ENCODE results near the gene BTD. TPM values are rescaled to one million over a fixed set of nuclear protein-coding genes. Genes with fewer than 3 reads are reported as not detected.

The BTD gene
- total and polyA plus RNA-seq, 8 donors = 13.5 to 21.2 (median 17.0) TPM

- no peak for TF ChIP-seq CTCF (IDR thresholded peaks at IDR 0.05)
- intact Hi-C loops (cut with DNase I) = no loop called here
- no peak for ATAC-seq
- Histone ChIP-seq H3K4me3 (no peak overlapping the region), H3K36me3 (no peaks in the 10 kb centered on the region), H3K4me1 (no peaks in the 10 kb centered on the region), H3K27me3 (no peaks in the 10 kb centered on the region), H3K27ac (no peak overlapping the region), H3K9me3 (peaks cover 0 to 26% of the 10 kb centered on the region in 2 donors)
- no peak for DNase-seq
Measured at GRCh38 chr3:15660055-15660935, 58.8 kb downstream of the BTD start.

- no peak overlapping the region for H3K27ac ChIP-seq
- intact Hi-C loops (cut with DNase I) = no loop called here
- H3K36me3 ChIP-seq = peaks cover 0 to 9% of the 10 kb centered on the region in 2 donors
- no peak for ATAC-seq
- no peaks in the 10 kb centered on the region for H3K27me3 ChIP-seq
- no peak for DNase-seq
- H3K9me3 ChIP-seq = no peaks in the 10 kb centered on the region
- H3K4me3 ChIP-seq = no peak overlapping the region
- TF ChIP-seq CTCF (IDR thresholded peaks at IDR 0.05) = no peak
- H3K4me1 ChIP-seq = no peaks in the 10 kb centered on the region
Measured at GRCh38 chr3:15664144-15664543, 62.6 kb downstream of the BTD start.

- intact Hi-C loops (cut with DNase I) = no loop called here
- TF ChIP-seq CTCF (IDR thresholded peaks at IDR 0.05) = no peak
Measured at GRCh38 chr3:15665510-15666150, 64.1 kb downstream of the BTD start.

GRCh38 chr3:15666277-15666676 is 64.7 kb downstream of the BTD start:
- intact Hi-C loops (cut with DNase I) = no loop called here
- H3K27ac ChIP-seq = no peak overlapping the region
- no peak for DNase-seq
- peaks cover 0 to 28% of the 10 kb centered on the region in 2 donors for H3K36me3 ChIP-seq
- ATAC-seq = no peak
- H3K4me3 ChIP-seq = no peak overlapping the region
- H3K9me3 ChIP-seq = no peaks in the 10 kb centered on the region
- H3K4me1 ChIP-seq = no peaks in the 10 kb centered on the region
- no peak for TF ChIP-seq CTCF (IDR thresholded peaks at IDR 0.05)
- H3K27me3 ChIP-seq = no peaks in the 10 kb centered on the region

More at GRCh38 chr3:15665510-15666150, 64.1 kb downstream of the BTD start:
- no peaks in the 10 kb centered on the region for H3K27me3 ChIP-seq
- H3K4me3 ChIP-seq = no peak overlapping the region
- DNase-seq (no peak), ATAC-seq (no peak)
- H3K9me3 ChIP-seq = no peaks in the 10 kb centered on the region
- no peaks in the 10 kb centered on the region for H3K4me1 ChIP-seq
- H3K27ac ChIP-seq = no peak overlapping the region
- peaks cover 0 to 22% of the 10 kb centered on the region in 2 donors for H3K36me3 ChIP-seq

GRCh38 chr3:15667484-15667883 is 65.9 kb downstream of the BTD start:
- Histone ChIP-seq H3K27ac (no peak overlapping the region), H3K4me3 (no peak overlapping the region), H3K27me3 (no peaks in the 10 kb centered on the region), H3K4me1 (no peaks in the 10 kb centered on the region), H3K9me3 (no peaks in the 10 kb centered on the region), H3K36me3 (peaks cover 0 to 40% of the 10 kb centered on the region in 2 donors)
- ATAC-seq (no peak), DNase-seq (no peak)
- TF ChIP-seq CTCF (IDR thresholded peaks at IDR 0.05) = no peak
- intact Hi-C loops (cut with DNase I) = no loop called here

Data from left lung (tissue), 10 donors.